GM21737 (cell line): ENCODE results near the gene SMIM36.
"Not testable (repeated sequence)": the region's sequence is repeated elsewhere in the genome, so short reads cannot be mapped to it uniquely, and the experiment has no call there.

Source experiments
- ATAC-seq: cut with Tn5 transposase; IDR thresholded peaks from one replicate; pipeline ENCODE4 v1.9.1; 2021; ENCODE audit warnings: mild to moderate bottlenecking, moderate library complexity; ENCODE audit not compliant: unreplicated experiment

Gene SMIM36

DNA sequence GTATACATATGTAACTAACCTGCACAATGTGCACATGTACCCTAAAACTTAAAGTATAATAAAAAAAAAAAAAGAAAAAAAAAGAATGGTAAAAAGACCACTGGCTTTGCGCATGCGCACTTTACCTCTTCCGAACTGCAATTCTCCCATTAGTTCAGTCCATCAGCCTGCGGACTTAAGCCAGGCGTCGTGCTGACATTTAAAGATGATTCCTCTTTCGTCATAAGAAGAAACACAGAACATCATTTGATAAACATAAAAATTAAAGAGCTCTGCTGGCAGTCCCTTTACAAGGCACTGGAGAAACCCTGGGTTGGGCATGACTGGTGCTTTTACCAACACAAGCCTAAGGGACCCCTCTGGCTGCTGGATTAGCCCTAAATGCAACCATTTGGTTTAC, 3.6 kb downstream of the SMIM36 start:
- ATAC-seq = not testable (repeated sequence)

DNA sequence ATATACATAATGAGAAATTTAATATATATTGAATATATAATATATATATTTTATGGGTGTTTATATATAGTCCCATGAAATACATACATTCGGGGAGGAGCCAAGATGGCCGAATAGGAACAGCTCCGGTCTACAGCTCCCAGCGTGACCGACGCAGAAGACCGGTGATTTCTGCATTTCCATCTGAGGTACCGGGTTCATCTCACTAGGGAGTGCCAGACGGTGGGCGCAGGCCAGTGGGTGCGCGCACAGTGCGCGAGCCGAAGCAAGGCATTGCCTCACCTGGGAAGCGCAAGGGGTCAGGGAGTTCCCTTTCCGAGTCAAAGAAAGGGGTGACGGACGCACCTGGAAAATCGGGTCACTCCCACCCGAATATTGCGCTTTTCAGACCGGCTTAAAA, 9.6 kb downstream of the SMIM36 start:
- ATAC-seq = not testable (repeated sequence)

DNA sequence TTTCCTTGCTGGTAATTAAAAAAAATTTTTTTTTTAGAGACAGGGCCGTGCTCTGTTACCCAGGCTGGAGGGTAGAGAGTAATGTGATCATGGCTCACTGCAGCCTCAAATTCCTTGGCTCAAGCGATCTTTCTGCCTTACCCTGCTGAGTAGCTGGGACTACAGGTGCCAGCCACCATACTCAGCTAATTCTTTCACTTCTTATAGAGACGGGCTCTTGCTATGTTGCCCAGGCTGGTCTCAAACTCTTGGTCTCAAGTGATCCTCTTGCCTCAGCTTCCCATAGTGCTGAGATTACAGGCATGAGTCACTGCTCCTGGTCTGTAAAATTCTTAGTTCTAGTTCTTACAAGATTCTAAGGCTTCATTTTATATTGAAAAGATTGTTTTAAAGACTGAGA, 11.1 kb downstream of the SMIM36 start:
- no peak for ATAC-seq

DNA sequence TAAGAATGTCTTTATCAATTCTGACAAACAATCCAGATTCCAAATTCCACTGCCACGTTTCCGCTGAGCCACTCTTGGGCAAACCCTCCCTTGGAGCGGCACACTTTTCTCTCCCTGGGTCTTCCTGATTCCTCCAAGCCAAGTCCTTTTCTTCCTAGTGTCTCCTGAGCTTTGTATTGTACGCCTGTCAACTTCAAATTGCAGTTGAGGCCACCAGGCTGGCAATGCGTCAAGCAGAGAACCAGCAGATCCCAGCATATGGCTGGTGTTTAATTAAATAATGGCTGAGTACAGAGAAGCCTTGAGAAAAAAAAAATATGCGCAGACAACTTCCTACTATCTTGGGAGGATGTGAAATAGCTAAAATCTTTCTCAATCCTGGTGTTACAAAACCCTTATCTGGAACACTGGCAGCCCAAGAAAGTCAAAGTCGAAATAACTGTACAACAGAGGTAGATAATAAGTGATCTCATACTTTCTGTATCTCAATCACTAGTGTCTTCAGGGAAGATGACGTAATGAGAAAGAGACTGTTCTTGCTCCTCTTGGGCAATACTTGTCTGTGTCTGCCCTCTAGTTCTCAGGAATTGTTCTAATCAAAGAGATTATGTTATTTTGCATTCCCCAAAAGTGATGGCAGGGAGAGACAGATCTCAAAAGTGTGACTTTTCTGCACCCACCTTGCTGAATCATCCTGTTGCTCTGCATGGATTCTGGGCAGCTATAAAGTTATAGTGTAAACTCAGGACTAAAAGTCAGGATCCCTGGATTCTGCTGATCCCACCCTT, 15.0 kb downstream of the SMIM36 start:
- no peak for ATAC-seq

DNA sequence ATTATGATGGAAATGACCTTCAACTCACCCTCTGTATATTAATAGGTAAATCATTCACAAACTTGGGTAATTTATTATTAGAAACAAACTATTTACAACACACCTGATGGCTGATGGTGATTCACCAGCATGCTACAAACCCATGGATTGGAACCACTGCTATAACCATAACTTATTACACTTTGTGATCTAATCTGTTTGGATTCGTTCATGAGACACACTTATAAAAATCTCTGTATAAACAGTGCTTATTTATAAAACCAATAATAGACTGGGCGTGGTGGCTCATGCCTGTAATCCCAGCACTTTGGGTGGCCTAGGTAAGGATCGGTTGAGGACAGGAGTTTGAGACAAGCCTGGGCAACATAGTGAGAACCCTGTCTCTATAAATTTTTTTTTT, 16.0 kb downstream of the SMIM36 start:
- ATAC-seq = no peak

DNA sequence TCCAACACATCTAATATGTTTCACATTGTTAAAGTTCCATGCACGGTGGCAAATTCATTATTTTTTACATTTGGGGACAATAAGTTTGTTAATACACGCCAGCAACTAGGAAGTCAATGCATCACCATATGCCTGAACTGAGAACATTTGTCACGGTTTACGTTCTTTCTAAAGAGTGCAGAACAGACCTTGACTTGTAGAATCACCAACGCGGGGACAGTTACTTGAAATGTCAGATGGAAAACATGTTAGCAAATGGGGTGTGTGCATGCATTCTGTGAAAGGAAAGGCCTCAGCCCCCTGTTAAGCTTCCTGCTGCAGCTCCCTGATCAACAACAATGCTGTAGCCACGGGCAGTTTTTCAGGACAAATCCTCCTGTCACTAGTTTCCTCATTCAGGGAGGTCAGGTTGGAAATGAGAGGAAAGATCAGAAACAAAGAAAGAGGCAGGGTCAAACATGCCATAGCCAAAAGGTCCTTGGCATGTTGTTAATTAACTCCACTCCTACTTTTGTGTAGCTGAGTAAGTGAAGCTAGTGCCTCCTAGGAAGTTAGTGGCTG, 18.4 kb downstream of the SMIM36 start:
- no peak for ATAC-seq

DNA sequence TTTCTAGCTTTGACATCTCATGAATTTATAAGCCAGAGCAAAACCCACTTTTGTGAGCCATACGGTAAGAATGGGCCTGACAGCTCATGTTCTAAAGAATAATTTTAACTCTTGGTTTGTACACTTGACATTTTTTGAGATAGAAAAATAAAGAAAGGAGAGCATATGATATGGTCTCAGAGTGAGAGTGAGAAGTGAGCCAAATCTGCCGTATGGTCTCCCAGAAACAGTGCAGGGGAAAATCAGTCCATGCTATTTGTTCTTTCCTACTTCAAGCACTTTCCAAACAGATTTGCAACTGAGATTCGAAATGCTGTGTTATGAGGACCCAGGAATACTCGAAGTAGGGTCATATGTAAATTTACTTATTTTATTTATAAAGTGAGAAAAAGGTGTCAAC, 20.9 kb downstream of the SMIM36 start:
- ATAC-seq = no peak

DNA sequence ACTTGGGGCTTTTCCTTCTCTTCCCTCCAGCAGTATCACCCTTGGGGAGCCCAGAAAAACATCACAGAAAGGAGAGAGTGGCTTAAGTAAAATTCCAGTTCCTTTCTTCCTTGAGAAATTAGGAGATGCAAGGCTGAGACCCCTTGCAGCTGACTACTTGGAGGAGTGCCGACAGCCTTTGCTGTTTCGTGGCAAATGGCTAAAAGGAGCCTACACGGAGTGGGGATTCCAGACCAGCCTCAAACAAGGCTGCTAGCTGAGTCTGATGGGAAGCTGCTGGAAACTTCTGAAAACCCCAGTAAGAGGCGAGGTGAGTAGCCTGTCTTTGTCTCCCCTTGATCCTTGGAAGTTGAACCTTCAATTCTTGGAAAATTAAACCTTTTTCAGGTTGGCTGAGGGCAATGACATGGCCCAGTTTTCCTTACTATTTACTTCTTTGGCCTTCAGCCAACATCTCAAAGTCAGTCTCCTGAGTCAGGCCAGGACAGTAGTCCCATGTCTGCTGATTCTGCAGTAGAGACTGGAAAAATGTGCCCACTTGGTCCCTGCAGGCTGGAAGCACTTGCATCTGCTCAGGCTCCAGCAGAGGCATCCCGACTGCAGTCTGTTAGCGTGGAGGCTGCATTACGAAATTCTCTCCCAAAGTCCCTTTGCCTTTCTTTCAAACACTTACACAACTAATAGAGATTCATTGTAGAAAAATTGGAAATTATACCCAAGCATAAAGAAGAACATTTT, 23.4 kb downstream of the SMIM36 start:
- no peak for ATAC-seq

DNA sequence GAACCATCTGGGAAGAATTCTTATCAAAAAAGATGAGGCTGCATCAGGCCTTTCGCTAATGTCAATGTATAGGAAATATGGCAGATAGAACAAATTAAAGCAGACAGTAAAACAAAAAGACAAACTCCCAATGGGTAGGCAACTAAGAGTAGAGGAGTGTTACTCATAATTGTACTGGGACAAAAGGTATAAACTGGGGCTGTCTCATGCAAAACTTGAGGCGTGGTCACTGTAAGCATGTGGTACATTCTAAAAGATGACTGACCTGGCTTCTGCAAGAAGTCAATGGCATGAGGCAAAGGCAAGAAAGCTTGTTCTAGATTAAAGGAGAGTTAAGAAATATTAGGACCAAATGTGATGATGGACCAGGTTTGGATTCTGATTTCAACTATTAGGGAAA, 26.7 kb downstream of the SMIM36 start:
- no peak for ATAC-seq

DNA sequence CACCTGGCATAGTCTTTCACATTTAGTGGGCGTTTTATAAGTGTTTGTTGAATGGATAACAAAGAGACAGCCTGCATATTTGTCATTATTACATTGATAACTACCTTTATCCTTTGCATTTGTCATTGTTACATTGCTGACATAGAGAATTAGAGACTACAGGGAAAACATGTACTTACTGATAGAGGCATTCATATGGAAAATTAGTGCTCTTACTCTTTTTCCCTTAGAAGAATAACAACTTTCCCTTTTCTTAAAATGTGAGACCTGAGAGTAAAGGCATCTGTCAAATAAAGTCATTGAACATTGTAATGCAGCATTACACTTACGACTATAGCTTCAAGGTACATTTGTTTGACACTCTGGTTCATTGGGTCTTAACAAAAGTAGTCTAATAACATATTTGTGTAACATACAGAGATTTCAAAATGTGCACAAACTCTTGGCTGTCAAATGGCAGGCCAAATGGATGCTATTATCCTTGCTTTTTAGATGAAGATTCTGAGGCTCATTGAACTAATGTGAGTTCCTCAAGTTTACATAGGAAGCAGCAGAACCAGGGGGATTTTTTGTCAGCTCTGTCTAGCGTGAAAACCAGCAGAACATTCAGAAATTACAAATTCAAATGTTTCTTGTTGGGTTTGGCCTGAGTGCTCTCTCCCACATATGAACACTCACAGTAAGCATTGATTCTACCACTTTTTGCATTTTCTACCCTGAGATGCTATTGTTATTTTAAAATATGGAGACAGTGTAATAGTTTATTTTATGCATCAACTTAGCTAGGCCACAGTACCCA, 28.5 kb downstream of the SMIM36 start:
- no peak for ATAC-seq

DNA sequence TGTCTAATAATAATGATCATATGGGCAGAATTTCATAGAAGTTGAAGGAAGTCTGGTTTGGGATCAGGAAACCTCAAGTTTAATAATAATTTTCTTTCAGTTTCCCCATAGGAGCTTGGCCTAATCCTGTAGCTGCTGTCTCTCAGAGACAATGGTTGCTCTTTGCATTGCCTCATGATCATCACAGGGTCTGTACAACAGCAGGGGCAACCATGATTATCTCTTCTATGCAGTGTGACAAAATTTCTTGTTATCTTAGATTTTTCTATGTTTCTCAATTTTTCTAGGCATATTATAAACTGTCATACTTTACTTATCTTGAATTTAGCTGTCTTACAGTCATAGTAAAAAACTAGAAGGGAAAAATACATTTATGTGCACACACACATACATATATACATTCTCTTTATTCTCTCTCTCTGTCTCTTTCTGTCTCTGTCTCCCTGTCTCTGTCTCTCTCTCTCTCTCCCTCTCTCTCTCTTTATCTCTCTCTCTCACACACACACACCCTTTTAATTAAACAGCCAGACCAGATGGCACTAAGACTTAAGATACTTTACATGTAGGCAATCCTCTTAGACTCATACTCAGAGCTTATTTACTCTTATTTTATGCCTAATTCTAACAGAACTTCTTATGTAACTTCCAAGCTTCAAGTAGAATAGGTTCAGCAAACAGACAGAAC, 30.5 kb downstream of the SMIM36 start:
- no peak for ATAC-seq

DNA sequence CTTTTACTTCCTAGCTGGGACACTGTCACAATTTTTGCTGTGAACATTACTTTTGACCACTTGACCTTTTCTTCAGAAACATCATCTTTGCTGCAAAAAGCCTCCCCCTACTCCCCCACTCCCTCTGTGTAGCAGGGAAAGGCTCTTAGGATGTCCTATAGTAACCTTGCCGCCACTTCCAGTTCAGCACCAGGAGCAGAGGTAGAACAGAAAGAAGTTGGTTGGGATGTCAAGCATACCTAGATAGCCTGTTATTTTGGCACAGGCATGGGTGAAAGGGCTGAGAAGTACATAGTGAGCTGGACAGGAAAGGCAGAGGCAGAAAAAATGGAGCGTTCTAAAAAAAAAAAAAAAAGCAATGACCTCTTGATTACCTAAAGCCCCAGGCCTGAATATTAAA, 31.3 kb downstream of the SMIM36 start:
- ATAC-seq = no peak

DNA sequence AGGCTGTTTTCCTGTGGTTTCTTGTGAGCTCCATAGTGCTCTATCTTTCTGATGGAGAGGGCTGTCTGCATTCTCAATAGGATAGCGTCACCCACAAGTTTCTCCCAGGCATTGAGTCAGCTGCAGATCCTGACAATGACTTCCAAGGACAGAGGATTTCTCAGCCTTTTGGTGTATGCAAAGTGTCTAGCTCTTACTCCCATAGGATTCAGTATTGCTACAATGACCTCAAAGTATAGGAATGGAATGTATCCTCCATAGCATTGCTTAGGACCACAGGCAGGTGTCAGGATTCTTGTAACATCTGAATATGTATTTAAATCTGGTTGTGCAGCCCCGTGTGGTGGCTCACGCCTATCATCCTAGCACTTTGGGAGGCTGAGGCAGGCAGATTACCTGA, 32.3 kb downstream of the SMIM36 start:
- ATAC-seq = no peak

DNA sequence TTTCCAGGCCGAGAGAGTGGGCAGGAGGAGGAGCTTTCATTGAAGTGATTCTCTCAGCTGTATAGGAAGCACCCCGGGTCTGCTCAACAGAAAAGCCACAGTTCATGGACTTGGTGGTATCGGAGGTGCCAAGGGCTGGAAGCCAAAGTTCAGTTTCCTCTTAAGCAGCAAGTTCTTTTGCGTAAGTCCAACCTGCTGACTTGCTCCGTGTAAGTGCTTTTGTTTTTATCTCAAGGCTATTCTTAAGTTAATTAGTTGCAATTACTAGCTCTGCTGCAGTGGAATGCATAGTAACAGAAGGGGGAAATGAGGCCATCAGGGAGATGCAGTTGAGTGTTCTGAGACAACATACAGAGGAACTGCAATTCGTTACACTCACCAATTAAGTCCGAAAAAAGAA, 44.6 kb downstream of the SMIM36 start:
- no peak for ATAC-seq

DNA sequence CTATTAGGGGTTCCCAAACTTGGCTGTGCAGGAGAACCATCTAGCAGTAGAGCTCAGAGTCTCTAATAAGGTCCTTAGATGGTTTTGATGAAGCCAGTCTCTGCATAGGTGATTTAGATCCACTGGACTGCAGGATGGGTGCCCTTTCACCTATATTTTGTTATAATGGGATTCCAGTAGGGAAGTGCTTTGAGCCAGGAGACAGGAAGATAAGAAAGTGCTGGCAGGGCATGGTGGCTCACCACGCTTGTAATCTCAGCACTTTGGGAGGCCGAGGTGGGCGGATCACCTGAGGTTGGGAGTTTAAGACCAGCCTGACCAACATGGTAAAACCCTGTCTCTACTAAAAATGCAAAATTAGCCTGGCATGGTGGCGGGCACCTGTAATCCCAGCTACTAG, 45.5 kb downstream of the SMIM36 start:
- ATAC-seq = not testable (repeated sequence)

DNA sequence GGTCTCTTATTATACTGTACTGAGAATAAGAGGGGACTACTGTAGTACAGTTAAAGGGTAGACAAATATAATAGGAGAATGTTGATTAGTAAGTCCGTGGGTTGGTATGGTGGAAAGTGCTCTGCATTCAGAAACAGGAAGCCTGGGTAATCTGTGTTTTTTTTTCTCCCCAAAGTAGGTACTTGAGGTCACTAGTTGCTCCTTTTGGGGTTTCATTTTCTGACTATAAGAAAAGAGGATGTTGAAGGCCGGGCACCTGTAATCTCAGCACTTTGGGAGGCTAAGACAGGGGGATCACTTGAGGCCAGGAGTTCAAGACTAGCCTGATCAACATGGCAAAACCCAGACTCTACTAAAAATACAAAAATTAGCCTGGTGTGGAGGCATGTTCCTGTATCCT, 47.7 kb downstream of the SMIM36 start:
- ATAC-seq = peak; percentile 60

DNA sequence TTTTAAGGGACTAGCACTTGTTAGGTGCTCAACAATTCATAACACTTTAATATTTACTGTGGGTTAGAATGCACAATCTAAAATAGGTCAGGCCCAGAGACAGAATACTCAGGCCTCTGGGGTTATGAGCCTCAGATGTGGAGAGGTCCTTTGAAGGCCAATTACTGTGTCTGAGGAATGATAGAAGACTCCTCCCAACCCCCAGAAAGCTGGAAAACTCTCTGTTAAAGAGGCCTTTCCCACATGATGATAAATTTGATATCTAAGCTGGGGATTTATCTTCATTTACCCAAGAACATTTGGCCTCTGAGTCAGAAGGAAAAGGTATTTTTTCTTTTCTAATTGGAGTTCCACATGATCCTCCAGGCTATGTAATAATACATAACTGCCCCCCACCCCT, 48.5 kb downstream of the SMIM36 start:
- ATAC-seq = no peak

DNA sequence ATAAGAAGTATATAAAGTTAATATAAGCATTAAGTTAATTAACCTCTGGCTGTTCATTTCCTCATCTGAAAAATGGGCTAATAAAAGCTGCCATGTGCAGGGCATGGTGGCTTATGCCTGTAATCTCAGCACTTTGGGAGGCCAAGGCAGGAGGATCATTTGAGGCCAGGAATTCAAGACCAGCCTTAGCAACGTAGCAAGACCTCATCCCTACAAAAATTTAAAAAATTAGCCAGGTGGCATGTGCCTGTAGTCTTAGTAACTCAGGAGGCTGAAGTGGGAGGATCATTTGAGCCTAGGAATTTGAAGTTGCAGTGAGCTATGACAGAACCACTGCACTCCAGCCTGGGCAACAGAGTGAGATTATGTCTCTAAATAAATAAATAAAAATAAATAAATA, 49.0 kb downstream of the SMIM36 start:
- ATAC-seq = no peak

DNA sequence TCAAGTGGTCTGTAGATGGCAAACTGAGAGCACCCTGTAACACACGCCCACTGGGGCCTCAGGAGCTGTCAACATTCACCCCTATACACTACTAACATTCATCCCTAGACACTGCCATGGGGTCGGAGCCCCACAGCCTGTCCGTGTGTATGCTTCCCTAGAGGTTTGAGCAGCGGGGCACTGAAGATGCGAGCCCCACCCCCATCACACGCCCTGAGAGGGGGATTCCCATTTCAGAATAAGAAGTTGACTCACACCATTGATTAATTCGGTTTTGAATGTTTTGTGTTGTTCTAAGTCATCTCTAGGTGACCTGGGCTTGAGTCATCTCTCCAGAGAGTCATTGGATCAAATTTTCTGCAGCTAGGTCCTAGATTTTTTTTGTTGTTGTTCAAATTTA, 52.3 kb downstream of the SMIM36 start:
- ATAC-seq = no peak

DNA sequence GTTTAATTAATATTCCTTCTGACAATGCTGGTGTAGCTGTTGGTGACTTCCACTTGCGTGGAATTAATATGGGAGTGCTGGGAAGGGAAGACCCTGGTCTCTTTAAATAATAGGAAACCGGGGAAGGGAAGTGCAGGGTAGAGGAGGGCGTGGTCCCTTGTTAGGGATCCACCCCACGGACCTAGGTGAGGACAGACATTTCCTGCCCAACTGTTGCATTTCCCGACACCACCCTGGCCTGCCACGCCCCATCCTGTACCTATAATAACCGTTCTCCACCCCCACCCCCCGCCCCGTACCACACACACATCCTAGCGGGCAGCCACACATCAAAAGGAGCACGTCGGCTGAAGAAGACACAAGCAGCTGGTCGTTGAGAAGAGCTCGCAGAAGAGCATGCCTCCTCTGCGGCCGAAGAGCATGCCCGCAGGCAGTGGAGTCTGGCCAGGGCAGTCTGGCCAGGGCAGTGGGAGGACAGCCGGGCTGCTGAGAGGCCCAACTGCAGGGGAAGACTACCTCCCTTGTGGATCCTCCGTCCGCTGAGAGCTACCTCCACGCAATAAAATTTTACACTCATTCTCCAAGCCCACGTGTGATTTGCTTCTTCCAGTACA, 52.9 kb downstream of the SMIM36 start:
- no peak for ATAC-seq
